Mesendoderm (in vitro differentiated cells): ENCODE data around the gene SYT8.

ENCODE experiments used
- DNase-seq: peaks from one replicate; pipeline ENCODE4 v3.0.0; 2013
- H2AK5ac ChIP-seq: 2 replicates; pipeline ENCODE4 v1.6.1; 2013; ENCODE audit warnings: low read length, inconsistent platforms
- H2BK120ac ChIP-seq: 2 replicates; pipeline ENCODE4 v1.6.1; 2013; ENCODE audit warnings: low read depth, mild to moderate bottlenecking, low read length, moderate library complexity, mixed read lengths
- H2BK15ac ChIP-seq: replicated peaks from 2 replicates; pipeline ENCODE4 v1.6.1; 2013; ENCODE audit warnings: low read depth, mild to moderate bottlenecking, moderate library complexity
- H2BK5ac ChIP-seq: 2 replicates; pipeline ENCODE4 v1.6.1; 2013; ENCODE audit warnings: low read length, inconsistent platforms
- H3K18ac ChIP-seq: 2 replicates; pipeline ENCODE4 v1.6.1; 2013; ENCODE audit warnings: mild to moderate bottlenecking, low read length, mixed read lengths
- H3K23ac ChIP-seq: one replicate; pipeline ENCODE4 v1.6.1; 2013; ENCODE audit warnings: low read length
- H3K27ac ChIP-seq: 2 replicates; pipeline ENCODE4 v1.5.1; 2013; ENCODE audit warnings: low read depth, mild to moderate bottlenecking, inconsistent platforms, low read length, moderate library complexity
- H3K27me3 ChIP-seq: 2 replicates; pipeline ENCODE4 v1.6.1; 2013; ENCODE audit warnings: low read length, control low read depth, mild to moderate bottlenecking, inconsistent platforms; ENCODE audit not compliant: insufficient read depth, poor library complexity
- H3K36me3 ChIP-seq: 2 replicates; pipeline ENCODE4 v1.6.1; 2013; ENCODE audit warnings: low read length, inconsistent platforms; ENCODE audit not compliant: control insufficient read depth, insufficient read depth
- H3K4ac ChIP-seq: one replicate; pipeline ENCODE4 v1.6.1; 2013; ENCODE audit warnings: low read depth, mild to moderate bottlenecking, low read length, moderate library complexity
- H3K4me1 ChIP-seq: 2 replicates; pipeline ENCODE4 v1.6.1; 2013; ENCODE audit warnings: low read depth, low read length, inconsistent platforms; ENCODE audit not compliant: control insufficient read depth
- H3K4me2 ChIP-seq: 2 replicates; pipeline ENCODE4 v1.6.1; 2013; ENCODE audit warnings: low read length
- H3K4me3 ChIP-seq: 2 replicates; pipeline ENCODE4 v1.5.1; 2013; ENCODE audit warnings: mild to moderate bottlenecking, low read length
- H3K56ac ChIP-seq: one replicate; pipeline ENCODE4 v1.6.1; 2013; ENCODE audit warnings: low read length
- H3K79me1 ChIP-seq: 2 replicates; pipeline ENCODE4 v1.6.1; 2013; ENCODE audit warnings: low read length, inconsistent platforms
- H3K79me2 ChIP-seq: 2 replicates; pipeline ENCODE4 v1.6.1; 2013; ENCODE audit warnings: mild to moderate bottlenecking, low read length; ENCODE audit not compliant: control insufficient read depth, insufficient read depth
- H3K9ac ChIP-seq: 2 replicates; pipeline ENCODE4 v1.6.1; 2013; ENCODE audit warnings: low read length, inconsistent platforms
- H4K5ac ChIP-seq: one replicate; pipeline ENCODE4 v1.6.1; 2013; ENCODE audit warnings: low read length
- H4K8ac ChIP-seq: one replicate; pipeline ENCODE4 v1.6.1; 2013; ENCODE audit warnings: low read depth, mild to moderate bottlenecking, control low read depth, low read length, moderate library complexity
- WGBS: extraction: QIAGEN DNeasy Blood & Tissue Kit; methylation state at CpG from one replicate; pipeline ENCODE4 v1.1.7; 2013; ENCODE audit warnings: low lambda C conversion rate, missing lambda C conversion rate; ENCODE audit not compliant: insufficient coverage; ENCODE audit errors: extremely low coverage; 5-methylcytosine and 5-hydroxymethylcytosine counted together

The SYT8 gene

GRCh38 chr11:1876361-1877063 is 41.7 kb downstream of the SYT8 start:
- H3K27ac ChIP-seq: no peak overlapping the region
- peak; percentile 62 for DNase-seq
- no peak overlapping the region for H2AK5ac ChIP-seq
- no peak overlapping the region for H3K4me3 ChIP-seq
- H3K4me1 ChIP-seq: no peaks in the 10 kb centered on the region
- H3K9ac ChIP-seq: no peak overlapping the region
- no peak overlapping the region for H3K4ac ChIP-seq
- H4K8ac ChIP-seq: no peak overlapping the region
- no peaks in the 10 kb centered on the region for H3K79me2 ChIP-seq
- no peak overlapping the region for H2BK120ac ChIP-seq
- no peak overlapping the region for H3K4me2 ChIP-seq
- H3K27me3 ChIP-seq: no peaks in the 10 kb centered on the region
- no peaks in the 10 kb centered on the region for H3K36me3 ChIP-seq
- no peak overlapping the region for H3K18ac ChIP-seq
- no CpG with 5 or more reads among the region's 26 CpGs for WGBS
- no peaks in the 10 kb centered on the region for H3K79me1 ChIP-seq
- H2BK5ac ChIP-seq: no peak overlapping the region
- H2BK15ac ChIP-seq: no peak overlapping the region
- no peak overlapping the region for H4K5ac ChIP-seq
- peak overlapping the region; percentile 56 for H3K56ac ChIP-seq
- H3K23ac ChIP-seq: no peak overlapping the region

DNA sequence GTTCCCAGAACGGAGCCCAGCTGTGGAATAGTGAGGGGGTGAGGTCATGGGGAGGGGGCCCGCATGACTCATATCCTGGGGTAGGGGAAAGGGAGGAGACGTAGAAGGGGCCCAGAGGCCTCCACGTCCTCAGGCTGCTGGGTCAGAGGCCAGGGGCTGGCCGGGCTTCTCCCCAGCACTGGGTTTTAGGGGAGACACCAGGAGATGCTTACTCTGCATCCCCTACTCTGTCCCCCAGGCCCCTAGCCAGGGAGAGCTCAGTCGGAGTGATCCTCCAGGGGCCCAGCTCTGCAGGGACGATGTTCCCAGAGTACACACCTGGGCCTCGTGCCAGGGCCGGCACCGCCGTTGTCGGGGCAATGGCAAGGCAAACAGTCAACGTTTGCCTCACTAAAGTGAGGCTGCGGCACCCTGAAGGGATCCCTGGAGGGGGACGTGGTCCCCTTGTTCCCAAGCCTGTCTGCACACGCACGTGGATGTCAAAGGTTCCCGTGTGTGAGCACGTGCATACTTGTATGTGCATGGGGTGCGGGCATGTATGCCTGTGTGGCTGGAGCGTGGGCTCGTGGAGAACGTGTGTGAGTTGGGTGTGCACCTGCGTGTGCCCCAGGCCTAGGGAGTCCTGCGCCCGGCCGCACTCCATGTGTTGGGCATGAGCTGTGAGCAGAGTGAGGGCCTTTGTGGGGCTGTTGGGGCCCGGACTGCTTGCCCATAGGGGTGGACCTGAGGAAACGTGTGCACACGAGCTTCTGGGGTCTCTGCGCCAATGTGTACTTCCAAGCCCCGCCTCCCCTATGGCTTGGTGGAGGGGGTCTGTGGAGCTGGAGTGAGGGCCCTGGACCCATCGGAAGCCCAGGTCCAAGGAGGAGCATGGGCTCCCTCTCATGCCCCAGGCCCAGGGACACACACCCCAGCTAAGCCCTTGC is 42.7 kb downstream of the SYT8 start:
- Histone ChIP-seq H3K4me3 (no peak overlapping the region), H2AK5ac (no peak overlapping the region), H3K4me2 (no peak overlapping the region), H4K8ac (no peak overlapping the region), H3K56ac (no peak overlapping the region), H3K27ac (no peak overlapping the region), H3K79me2 (no peaks in the 10 kb centered on the region), H2BK120ac (no peak overlapping the region), H3K4ac (no peak overlapping the region), H3K79me1 (no peaks in the 10 kb centered on the region), H2BK5ac (no peak overlapping the region), H3K4me1 (no peaks in the 10 kb centered on the region), H3K27me3 (no peaks in the 10 kb centered on the region), H3K36me3 (no peaks in the 10 kb centered on the region), H3K23ac (no peak overlapping the region), H4K5ac (no peak overlapping the region), H3K18ac (no peak overlapping the region), H3K9ac (no peak overlapping the region), H2BK15ac (no peak overlapping the region)
- no CpG with 5 or more reads among the region's 33 CpGs for WGBS
- peak; percentile 36 for DNase-seq

DNA sequence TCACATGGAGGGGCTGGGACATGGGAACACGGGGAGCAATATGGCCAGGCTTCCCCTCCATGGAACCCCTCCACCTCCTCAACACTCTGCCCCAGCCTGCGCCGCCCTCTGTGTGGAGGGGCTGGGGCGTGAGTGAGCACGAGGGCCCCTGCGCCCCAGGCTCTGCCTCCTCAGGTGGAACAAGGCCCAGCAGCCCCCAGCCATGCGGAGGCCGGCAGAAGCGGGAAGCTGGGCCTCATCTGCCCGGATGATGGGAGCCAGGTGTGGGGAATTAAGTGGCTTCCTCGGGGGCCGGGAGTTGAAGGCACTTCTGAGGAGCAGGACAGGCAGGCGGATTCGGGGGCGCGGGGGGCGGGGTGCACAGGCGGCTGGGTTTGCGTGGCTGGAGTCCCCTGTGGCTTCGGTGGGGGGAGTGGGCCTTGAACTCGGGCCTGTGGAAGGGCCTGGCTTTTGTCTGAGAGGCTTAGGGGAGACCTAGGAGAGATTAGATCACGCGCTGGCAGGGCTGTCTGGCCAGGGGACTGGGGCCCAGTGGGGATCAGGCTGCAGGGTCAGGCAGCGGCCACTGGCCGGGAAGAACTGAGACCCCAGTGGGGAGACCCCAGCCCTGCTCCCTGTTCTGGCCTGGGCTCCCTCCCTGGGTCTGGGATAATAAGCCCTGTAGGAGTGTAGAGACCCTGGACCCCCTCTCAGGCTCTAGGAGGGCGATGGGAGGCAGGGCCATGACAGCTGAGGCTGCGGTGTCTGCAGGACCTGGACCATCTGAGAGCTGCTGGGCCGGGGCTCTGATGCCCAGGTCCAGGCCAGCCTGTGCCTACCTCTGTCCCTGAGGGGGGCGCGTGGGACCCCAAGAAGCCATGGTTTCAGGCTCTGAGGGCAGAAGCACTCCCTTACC is 43.6 kb downstream of the SYT8 start:
- Histone ChIP-seq H3K4me1 (no peaks in the 10 kb centered on the region), H4K5ac (no peak overlapping the region), H2BK5ac (no peak overlapping the region), H3K4ac (no peak overlapping the region), H3K27me3 (no peaks in the 10 kb centered on the region), H3K23ac (no peak overlapping the region), H3K4me2 (no peak overlapping the region), H3K36me3 (no peaks in the 10 kb centered on the region), H2AK5ac (no peak overlapping the region), H3K27ac (no peak overlapping the region), H3K79me2 (no peaks in the 10 kb centered on the region), H4K8ac (no peak overlapping the region), H3K18ac (no peak overlapping the region), H2BK120ac (no peak overlapping the region), H3K56ac (no peak overlapping the region), H2BK15ac (no peak overlapping the region), H3K9ac (no peak overlapping the region), H3K4me3 (no peak overlapping the region), H3K79me1 (no peaks in the 10 kb centered on the region)
- no peak for DNase-seq
- WGBS: no CpG with 5 or more reads among the region's 30 CpGs

GRCh38 chr11:1879342-1879940 is 44.7 kb downstream of the SYT8 start:
- no CpG with 5 or more reads among the region's 13 CpGs for WGBS
- H3K4me3 ChIP-seq: no peak overlapping the region
- no peak overlapping the region for H3K27ac ChIP-seq
- H3K4me1 ChIP-seq: no peaks in the 10 kb centered on the region
- H2BK120ac ChIP-seq: no peak overlapping the region
- H3K27me3 ChIP-seq: no peaks in the 10 kb centered on the region
- H3K4me2 ChIP-seq: no peak overlapping the region
- no peaks in the 10 kb centered on the region for H3K79me2 ChIP-seq
- no peaks in the 10 kb centered on the region for H3K79me1 ChIP-seq
- no peak overlapping the region for H2BK15ac ChIP-seq
- H3K4ac ChIP-seq: no peak overlapping the region
- H4K5ac ChIP-seq: no peak overlapping the region
- no peak overlapping the region for H3K23ac ChIP-seq
- no peak overlapping the region for H3K18ac ChIP-seq
- H3K56ac ChIP-seq: no peak overlapping the region
- H2AK5ac ChIP-seq: no peak overlapping the region
- H3K9ac ChIP-seq: no peak overlapping the region
- no peak overlapping the region for H2BK5ac ChIP-seq
- DNase-seq: no peak
- H3K36me3 ChIP-seq: no peaks in the 10 kb centered on the region
- H4K8ac ChIP-seq: no peak overlapping the region

- Histone ChIP-seq H3K23ac (no peak overlapping the region), H3K79me1 (no peaks in the 10 kb centered on the region), H2BK5ac (no peak overlapping the region), H4K5ac (no peak overlapping the region), H3K27ac (no peak overlapping the region), H2BK15ac (no peak overlapping the region), H3K36me3 (no peaks in the 10 kb centered on the region), H3K18ac (no peak overlapping the region), H3K79me2 (no peaks in the 10 kb centered on the region), H3K4ac (no peak overlapping the region), H3K27me3 (no peaks in the 10 kb centered on the region), H3K4me3 (no peak overlapping the region), H4K8ac (no peak overlapping the region), H2AK5ac (no peak overlapping the region), H3K4me1 (no peaks in the 10 kb centered on the region), H3K9ac (no peak overlapping the region), H3K4me2 (no peak overlapping the region), H2BK120ac (no peak overlapping the region), H3K56ac (no peak overlapping the region)
- WGBS: no CpG with 5 or more reads among the region's 32 CpGs
- no peak for DNase-seq
These were observed 45.3 kb downstream of the SYT8 start for GRCh38 chr11:1879941-1880720.
